Ishikawa (cell line): ENCODE data around the gene ZNF507.

Source experiments
- CEBPB ChIP-seq: IDR thresholded peaks from 2 replicates; pipeline ENCODE4 v1.6.1; 2012
- CREB1 ChIP-seq: IDR thresholded peaks from 2 replicates; pipeline ENCODE4 v1.6.1; 2012; ENCODE audit warnings: low read depth
- EGR1 ChIP-seq: IDR thresholded peaks from 2 replicates; pipeline ENCODE4 v1.6.1; 2012
- EP300 ChIP-seq: IDR thresholded peaks from 2 replicates; pipeline ENCODE4 v1.6.1; 2012; ENCODE audit warnings: borderline replicate concordance
- FOXM1 ChIP-seq: IDR thresholded peaks from 2 replicates; pipeline ENCODE4 v1.6.1; 2012; ENCODE audit warnings: low read depth, borderline replicate concordance
- RAD21 ChIP-seq: IDR thresholded peaks from 2 replicates; pipeline ENCODE4 v1.6.1; 2012; ENCODE audit warnings: low read depth
- TAF1 ChIP-seq: IDR thresholded peaks from 2 replicates; pipeline ENCODE4 v1.6.1; 2012; ENCODE audit warnings: low read depth, mild to moderate bottlenecking
- TCF12 ChIP-seq: IDR thresholded peaks from 2 replicates; pipeline ENCODE4 v1.6.1; 2012; ENCODE audit warnings: low read depth
- TF ChIP-seq, protein P1 (sequence below): IDR thresholded peaks from 2 replicates; pipeline ENCODE4 v1.6.1; 2012

DNA sequence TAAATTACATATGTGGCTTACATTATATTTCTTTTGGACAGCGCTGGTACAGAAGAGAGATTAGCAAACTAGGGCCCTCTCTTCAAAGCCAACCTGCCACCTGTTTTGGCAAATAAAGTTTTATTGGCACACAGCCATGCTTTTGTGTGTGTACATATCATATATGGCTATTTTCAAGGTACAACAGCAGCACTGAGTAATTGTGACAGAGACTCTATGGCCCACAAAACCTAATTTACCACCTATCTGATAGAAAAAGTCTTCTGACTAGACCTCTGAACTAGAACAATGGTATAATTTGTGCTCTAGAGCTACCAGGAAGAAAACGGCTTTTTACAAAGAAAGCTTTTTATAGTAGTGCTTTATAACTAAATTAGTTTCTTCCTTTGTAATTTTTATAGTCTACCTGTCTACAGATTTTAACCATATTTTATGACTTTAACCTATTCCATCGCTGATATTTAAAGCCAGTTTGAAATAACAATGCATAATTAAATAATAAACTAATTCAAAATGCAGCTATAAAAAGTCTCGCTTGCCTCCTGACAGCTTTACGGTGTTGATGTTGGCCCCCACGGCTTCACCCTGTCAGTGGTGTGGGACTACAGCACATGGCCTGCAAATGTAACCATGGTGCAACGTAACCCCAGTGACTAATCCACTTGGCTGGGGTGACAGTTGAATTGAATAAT, 42.4 kb downstream of the ZNF507 start:
- TF ChIP-seq FOXM1: no peak
- no peak for TF ChIP-seq TAF1
- TF ChIP-seq, protein P1, sequence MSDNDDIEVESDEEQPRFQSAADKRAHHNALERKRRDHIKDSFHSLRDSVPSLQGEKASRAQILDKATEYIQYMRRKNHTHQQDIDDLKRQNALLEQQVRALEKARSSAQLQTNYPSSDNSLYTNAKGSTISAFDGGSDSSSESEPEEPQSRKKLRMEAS: no peak
- TF ChIP-seq CREB1: no peak
- TF ChIP-seq CEBPB: no peak
- TF ChIP-seq RAD21: no peak
- TF ChIP-seq EGR1: no peak
- no peak for TF ChIP-seq EP300
- no peak for TF ChIP-seq TCF12
